ENCODE data around the gene TTPAL.

- TF ChIP-seq CTCF (IDR thresholded peaks at IDR 0.05 in 2 of 3, conservative IDR thresholded peaks at IDR 0.05 in 1 of 3; ENCODE audit: control insufficient read depth in 2 of 3, extremely low read depth in 1 of 3, insufficient read depth in 1 of 3, low read depth in 3 of 3, low read length in 3 of 3) (no peak), MAX (IDR thresholded peaks at IDR 0.05; ENCODE audit: low read depth, low read length) (no peak), TCF7 (IDR thresholded peaks at IDR 0.05; ENCODE audit: borderline replicate concordance) (no peak), TARDBP (IDR thresholded peaks at IDR 0.05; ENCODE audit: borderline replicate concordance) (no peak), RAD21 (IDR thresholded peaks at IDR 0.05; ENCODE audit: insufficient read depth, low read depth, low read length) (no peak), USF2 (IDR thresholded peaks at IDR 0.05; ENCODE audit: borderline replicate concordance, low read depth, low read length) (no peak), SRF (IDR thresholded peaks at IDR 0.05; ENCODE audit: low read depth in 2 of 2, low read length in 2 of 2) (no peak), EZH2 (IDR thresholded peaks at IDR 0.05; ENCODE audit: borderline replicate concordance, control insufficient read depth, low read depth, low read length) (no peak)
Observed at GRCh38 chr20:44495802-44496481, 20.3 kb downstream of the TTPAL start.

Data from GM12878 (cell line).